ENCODE measurements around the gene G3BP2. TPM values are rescaled to one million over a fixed set of nuclear protein-coding genes. Genes with fewer than 3 reads are reported as not detected.

G3BP2 gene
- total RNA-seq, 2 experiments from 2014 or later = 127 to 137 TPM

DNA sequence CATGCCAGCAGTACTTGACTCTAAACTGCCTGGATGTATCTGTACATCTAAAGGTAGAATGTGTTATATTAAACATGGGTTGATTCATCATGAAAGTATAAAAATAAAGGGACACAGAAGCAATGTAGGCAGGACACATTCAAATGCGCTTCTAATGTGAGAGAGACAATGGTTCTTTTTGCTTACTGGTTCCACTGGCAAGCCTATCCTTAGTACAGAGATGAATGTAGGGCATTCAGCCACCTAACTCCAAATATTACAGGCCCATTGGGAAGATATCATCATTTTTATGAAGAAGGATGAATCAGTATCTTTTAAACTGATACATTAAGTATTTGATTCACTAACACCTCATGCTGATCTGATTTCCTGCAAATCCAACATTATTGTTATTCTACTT is 60.9 kb downstream of the G3BP2 start:
- POLR2A ChIA-PET = no interaction called here
- H3K4me3 Mint-ChIP-seq = no peak overlapping the region
- H3K27ac Mint-ChIP-seq = no peak overlapping the region
- H3K36me3 Mint-ChIP-seq (ENCODE audit: low read depth) = no peaks in the 10 kb centered on the region
- H3K9me3 Mint-ChIP-seq (ENCODE audit: low read depth) = no peaks in the 10 kb centered on the region
- no peak for DNase-seq
- H3K27me3 Mint-ChIP-seq = no peaks in the 10 kb centered on the region
- no peak for ATAC-seq
- intact Hi-C loops (cut with DNase I, micrococcal nuclease) = no loop called here
- H3K4me1 Mint-ChIP-seq = no peaks in the 10 kb centered on the region
- CTCF ChIA-PET = no interaction called here

DNA sequence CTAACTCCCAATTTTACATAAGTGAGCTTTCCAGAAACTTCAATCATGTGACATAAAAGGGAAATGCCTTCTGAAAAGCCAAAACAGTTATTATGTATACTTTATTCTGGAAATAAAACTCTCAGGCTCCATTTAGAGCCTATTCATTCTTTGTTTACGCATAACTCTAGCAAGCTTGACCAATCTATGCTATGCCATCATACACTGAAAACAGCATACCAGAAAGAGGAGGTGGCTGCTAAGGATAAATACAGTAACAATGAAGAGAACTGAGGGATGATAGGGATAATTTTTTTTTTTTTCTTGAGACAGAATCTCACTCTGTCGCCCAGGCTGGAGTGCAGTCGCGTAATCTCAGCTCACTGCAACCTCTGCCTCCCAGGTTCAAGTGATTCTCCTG is 67.3 kb downstream of the G3BP2 start:
- CTCF ChIA-PET = interaction anchor here (0.7 kb wide), 1 partner anchor 190 kb away, joined by 4 read pairs; no protein-coding TSS in a partner anchor
- no peak for DNase-seq
- Mint-ChIP-seq H3K4me3 (no peak overlapping the region), H3K9me3 (ENCODE audit: low read depth) (no peaks in the 10 kb centered on the region), H3K36me3 (ENCODE audit: low read depth) (no peaks in the 10 kb centered on the region), H3K27ac (no peak overlapping the region), H3K4me1 (no peaks in the 10 kb centered on the region), H3K27me3 (no peaks in the 10 kb centered on the region)
- intact Hi-C loops (cut with DNase I, micrococcal nuclease) = no loop called here
- no peak for ATAC-seq
- POLR2A ChIA-PET = no interaction called here

DNA sequence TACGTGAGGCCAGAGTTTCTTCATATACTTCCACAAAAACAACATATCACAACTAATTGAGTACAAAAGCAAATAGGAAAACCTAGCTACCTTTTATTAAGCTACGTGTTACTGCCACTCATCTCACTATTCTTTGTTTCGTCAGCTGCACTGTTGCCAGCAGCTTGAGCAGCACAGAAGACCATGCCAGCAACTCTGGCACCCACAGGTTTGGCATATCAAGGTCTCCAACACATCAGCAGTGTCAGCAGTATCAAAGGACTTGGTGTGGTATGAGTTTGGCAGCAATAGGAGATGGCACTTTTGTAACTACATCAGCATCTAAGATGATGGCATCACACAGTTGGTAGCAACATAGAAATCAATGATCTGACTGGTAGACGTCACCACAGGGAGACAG is 73.6 kb downstream of the G3BP2 start:
- CTCF ChIA-PET = interaction anchor here (0.7 to 1.1 kb wide), 3 partner anchors 16 to 340 kb away, joined by 3 to 4 read pairs (median 3); no protein-coding TSS in a partner anchor
- Mint-ChIP-seq H3K27ac (no peak overlapping the region), H3K9me3 (ENCODE audit: low read depth) (no peaks in the 10 kb centered on the region), H3K27me3 (peaks cover 1% of the 10 kb centered on the region), H3K36me3 (ENCODE audit: low read depth) (no peaks in the 10 kb centered on the region), H3K4me3 (no peak overlapping the region), H3K4me1 (peaks cover 2% of the 10 kb centered on the region)
- intact Hi-C loops (cut with DNase I, micrococcal nuclease) = no loop called here
- POLR2A ChIA-PET = interaction anchor here (0.7 kb wide), 1 partner anchor 399 kb away, joined by 12 read pairs; no protein-coding TSS in a partner anchor
- ATAC-seq (no peak), DNase-seq (no peak)

DNA sequence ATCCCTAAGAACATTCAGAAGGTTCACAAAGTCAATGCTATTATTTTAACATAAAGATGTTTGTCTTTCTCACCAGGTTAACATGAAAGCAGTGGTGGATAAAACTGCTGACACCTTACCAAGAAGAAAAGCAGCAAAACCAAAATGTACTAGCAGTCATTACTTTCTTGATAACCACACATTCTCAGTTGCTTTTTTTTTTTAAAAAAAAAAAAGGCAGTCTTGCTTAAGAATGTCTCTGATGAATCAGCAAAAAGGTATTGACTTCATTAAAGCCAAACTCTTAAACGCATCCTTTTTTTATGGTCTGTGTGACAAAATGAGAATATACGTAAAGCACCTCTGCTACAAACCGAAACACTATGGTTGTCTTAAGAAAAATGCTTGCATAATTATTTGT is 74.8 kb downstream of the G3BP2 start:
- Mint-ChIP-seq H3K4me3 (no peak overlapping the region), H3K4me1 (peaks cover 2% of the 10 kb centered on the region), H3K27me3 (peaks cover 1% of the 10 kb centered on the region), H3K27ac (no peak overlapping the region), H3K36me3 (ENCODE audit: low read depth) (no peaks in the 10 kb centered on the region), H3K9me3 (ENCODE audit: low read depth) (no peaks in the 10 kb centered on the region)
- ChIA-PET POLR2A (no interaction called here), CTCF (no interaction called here)
- intact Hi-C loops (cut with DNase I, micrococcal nuclease) = no loop called here
- ATAC-seq (peak; percentile 61), DNase-seq (no peak)

DNA sequence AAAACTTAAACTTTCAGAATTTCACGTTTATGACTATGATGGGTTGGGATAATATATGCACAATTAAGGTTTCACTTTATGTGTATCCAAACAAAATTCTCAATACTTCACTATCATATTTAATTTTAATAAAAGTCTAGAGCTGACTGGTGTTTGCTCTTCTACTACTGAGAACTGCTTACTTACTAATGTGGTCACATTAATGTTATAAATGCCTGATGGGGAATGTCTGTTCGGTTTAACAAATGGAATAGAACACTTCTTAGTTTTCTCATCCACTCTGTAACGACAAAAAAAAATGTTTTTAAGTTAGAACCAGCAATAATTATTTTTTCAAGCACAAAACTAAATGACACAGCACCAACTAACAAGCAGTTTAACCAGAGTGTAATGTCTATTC is 77.2 kb downstream of the G3BP2 start:
- intact Hi-C loops (cut with DNase I, micrococcal nuclease) = no loop called here
- POLR2A ChIA-PET = no interaction called here

DNA sequence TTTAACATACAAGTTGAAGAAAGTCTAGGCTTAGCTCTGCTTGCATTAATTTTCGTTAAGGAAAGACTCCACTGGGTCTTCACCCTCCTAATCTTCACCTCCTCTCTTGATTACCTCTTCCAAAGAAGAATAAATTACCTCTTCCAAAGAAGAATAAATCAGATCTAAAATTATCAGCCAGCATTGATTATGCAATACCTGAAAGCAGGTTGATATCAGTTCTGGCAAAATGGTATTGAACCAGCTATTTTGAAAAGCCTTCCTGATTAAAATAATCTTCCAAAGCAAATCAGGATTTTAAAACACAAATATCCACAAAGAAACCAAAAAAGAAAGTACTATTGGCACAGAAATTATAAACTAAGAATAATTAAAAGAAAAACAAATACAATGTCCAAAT is 79.8 kb downstream of the G3BP2 start:
- Mint-ChIP-seq H3K4me3 (no peak overlapping the region), H3K27me3 (peaks cover 1% of the 10 kb centered on the region), H3K4me1 (peaks cover 2% of the 10 kb centered on the region), H3K36me3 (ENCODE audit: low read depth) (no peaks in the 10 kb centered on the region), H3K9me3 (ENCODE audit: low read depth) (no peaks in the 10 kb centered on the region), H3K27ac (no peak overlapping the region)
- POLR2A ChIA-PET = no interaction called here
- ATAC-seq = no peak
- intact Hi-C loops (cut with DNase I, micrococcal nuclease) = no loop called here
- DNase-seq = no peak
- CTCF ChIA-PET = no interaction called here

More for the DNA sequence above, 77.2 kb downstream of the G3BP2 start:
- Mint-ChIP-seq H3K27ac (no peak overlapping the region), H3K4me3 (no peak overlapping the region), H3K36me3 (ENCODE audit: low read depth) (no peaks in the 10 kb centered on the region), H3K4me1 (peaks cover 2% of the 10 kb centered on the region), H3K9me3 (ENCODE audit: low read depth) (no peaks in the 10 kb centered on the region), H3K27me3 (peaks cover 1% of the 10 kb centered on the region)
- no peak for ATAC-seq
- no peak for DNase-seq
- CTCF ChIA-PET = interaction anchor here (0.7 to 2.3 kb wide), 3 partner anchors 16 to 129 kb away, joined by 3 to 5 read pairs (median 3); partner anchors contain the start of gene USO1

Other genes with a start within 250 kb of the G3BP2 start
- 10 to 100 TPM; 32.9 to 33.7 TPM for gene RCHY1, start 159.0 kb downstream of the G3BP2 start, total RNA-seq
- gene THAP6, start 158.9 kb downstream of the G3BP2 start, total RNA-seq = 10 to 100 TPM; 18.4 TPM
- not detected for gene ODAPH, start 117.3 kb downstream of the G3BP2 start, total RNA-seq
- gene CDKL2, start 42.9 kb downstream of the G3BP2 start, total RNA-seq = under 1 TPM; 0.62 to 0.91 TPM
- 10 to 100 TPM; 55.2 to 56.7 TPM for gene USO1, start 51.2 kb upstream of the G3BP2 start, total RNA-seq
- under 1 TPM; 0.09 to 0.14 TPM for gene PPEF2, start 229.0 kb upstream of the G3BP2 start, total RNA-seq